ENCODE data around the gene FAM162B.
"Not testable (repeated sequence)": the region's sequence is repeated elsewhere in the genome, so short reads cannot be mapped to it uniquely, and the experiment has no call there.

FAM162B gene

DNA sequence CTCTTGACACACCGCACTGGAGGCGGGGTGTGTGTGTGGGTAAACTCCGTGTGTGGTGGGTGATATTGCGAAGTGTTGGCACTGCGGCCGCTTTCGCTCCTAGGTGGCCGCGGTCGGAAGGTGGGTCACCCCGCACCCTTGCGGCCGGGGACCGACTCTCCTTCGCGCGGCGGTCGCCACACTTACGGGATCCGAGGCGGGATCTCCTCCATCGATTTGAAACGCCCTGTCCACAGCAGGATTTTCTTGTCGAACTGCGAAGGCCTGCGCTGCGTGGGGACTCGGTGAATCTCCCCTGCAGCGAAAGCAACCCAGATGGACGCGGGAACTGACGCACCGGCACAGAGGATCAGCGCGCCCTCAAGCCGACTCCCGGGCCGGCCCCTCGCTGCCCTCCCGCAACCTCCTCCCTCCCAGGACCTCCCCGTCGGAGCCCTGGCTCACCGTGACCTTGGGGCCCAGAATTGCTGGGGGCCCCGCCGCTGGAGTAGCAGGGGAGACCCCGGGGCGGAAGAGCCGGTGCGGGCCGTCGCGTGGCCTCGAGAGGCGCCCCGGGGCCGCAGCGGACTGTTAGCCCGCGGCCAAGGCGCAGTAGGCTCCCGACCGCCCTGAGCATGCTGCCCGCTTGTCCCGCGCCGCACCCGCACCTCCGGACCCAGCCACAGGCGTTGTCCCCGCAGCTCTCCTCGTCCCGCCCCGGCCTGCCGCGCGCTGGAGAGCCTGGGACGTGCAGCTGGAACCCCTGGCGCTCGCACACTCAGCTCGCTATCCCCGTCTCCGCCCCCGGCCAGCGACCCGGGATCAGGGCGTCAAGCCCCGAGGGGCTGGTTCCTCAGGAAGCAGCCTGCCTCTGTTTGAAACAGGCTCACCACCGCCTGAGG lies at the start of gene FAM162B:
FAM162B (minus strand) TSS at position 759 of the 881 bp plus-strand sequence; CDS start at position 616, 143 bp downstream.
- no peak for DNase-seq (ENCODE audit: low read depth)

DNA sequence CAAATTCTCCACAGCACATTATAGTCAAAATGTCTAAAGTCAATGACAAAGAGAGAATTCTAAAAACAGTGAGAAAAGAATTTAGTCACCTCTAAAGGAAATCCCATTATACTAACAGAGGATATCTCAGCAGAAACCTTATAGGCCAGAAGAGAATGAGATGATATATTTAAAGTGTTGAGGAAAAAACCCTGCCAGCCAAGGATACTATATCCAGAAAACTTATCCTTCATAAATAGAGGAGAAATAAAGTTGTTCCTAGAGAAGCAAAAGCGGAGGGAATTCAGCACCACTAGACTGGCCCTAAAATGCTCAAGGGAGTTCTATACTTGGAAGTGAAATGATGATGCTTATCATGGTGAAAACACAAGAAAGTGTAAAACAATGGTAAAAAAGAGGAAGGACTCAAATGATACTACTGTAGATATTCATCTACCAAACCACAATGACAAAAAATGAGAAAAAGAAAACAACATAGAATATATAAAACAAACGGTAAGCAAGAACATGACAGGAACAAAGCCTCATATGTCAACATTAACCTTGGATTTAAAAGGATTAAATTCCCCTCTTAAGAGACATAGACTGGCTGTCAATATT lies 46.6 kb upstream of the FAM162B start:
- DNase-seq (ENCODE audit: low read depth) = no peak

DNA sequence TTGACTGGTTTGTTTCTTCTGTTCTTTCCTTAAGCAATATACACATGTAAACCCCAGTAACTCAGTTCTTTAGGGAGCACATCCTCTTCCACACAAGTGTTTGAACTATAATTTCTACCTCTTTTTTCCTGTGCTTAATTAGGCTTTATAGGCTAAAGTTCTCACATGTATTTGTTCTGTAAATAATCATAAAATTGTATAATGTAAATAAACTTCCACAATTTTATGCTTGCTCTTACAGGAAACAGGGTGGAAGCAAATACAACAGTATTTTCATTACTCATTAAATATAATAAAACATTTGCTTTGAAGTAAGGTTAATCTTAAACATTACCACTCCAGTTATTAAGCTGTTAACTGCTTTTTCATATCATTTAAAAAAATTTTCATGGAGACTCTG lies 36.5 kb upstream of the FAM162B start:
- DNase-seq (ENCODE audit: low read depth) = no peak

DNA sequence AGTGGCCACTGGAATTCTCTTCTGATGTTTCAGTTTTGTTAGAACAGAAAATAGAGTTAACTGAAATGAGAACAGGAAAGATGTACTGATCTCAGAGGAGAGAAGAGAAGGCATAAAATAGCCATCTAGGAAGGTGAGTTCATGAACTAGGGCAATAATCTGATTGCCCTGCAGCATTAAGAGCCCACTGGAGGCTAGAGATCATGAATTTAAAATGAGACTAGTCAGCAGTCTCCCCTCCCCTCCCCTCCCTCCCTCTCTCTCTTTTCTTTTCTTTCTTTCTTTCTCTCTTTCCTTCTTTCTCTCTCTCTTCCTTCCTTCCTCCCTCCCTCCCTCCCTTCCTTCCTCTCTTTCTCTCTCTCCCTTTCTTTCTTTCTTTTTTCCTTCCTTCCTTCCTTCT lies 34.4 kb upstream of the FAM162B start:
- no peak for DNase-seq (ENCODE audit: low read depth)

DNA sequence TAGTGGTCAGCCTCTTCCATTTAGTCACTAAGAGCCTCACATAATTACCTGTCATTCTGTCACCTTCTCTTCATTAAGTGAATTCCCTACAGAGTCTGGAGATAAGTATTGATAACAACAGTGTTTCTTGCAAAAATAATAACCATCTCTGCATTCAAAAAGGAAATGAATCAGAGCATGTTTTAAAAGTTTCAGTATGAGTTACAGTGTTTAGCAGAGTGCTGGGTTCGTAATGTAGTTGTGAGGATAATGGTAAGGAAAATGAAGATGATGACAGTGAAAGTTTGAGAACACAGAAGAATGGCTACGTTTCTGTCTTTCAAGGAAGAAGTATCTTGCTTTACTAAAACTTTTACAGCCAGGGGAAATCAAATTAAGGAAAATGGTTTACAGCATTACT lies 32.1 kb upstream of the FAM162B start:
- no peak for DNase-seq (ENCODE audit: low read depth)

DNA sequence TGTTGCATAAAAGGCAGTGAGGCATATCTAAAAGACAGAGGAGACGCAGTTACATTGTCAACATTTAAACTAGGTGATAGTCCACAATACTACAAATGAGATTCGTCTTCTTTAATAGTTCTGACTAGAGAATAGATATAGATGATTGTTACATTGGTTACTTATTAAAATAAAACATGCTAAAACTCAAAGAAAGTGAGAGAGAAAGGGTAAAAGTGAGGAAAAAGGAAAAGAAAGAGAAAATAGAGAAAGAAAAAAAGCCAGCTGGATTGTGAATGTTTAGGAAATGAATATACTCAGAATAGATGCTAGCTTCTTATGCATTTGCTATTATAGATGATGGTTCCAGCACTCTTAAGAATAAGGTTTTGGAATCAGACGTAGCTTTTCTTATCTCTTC lies 27.7 kb upstream of the FAM162B start:
- no peak for DNase-seq (ENCODE audit: low read depth)

- no peak for DNase-seq (ENCODE audit: low read depth)
Measured at GRCh38 chr6:116783852-116784251, 18.3 kb upstream of the FAM162B start.

DNA sequence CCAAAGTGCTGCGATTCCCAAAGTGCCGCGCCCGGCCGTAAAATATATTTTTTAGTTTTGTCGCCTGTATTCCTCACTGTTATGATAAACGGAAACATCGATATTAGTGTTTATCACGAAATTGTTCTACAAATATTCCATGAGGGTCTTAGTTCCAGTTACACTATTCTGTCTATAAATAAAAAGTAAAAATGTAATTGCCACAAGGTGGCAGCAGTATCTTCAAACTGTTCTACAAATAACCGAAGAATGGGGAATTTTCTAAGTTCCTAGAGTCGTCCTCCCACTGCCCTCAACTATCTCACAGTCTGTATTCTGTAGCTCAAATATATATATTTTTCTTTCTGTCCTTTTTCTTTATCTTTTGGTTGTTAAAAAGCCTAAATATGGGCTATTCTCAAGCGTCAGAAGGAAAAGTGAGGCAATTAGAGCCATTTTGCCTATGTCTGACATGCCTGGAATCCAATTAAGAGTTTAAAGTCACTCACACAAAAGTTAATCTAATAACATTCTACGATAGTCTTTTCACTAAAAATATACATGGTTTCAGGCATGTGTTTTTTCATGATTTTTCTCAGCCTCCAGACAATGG lies 14.2 kb upstream of the FAM162B start:
- DNase-seq (ENCODE audit: low read depth) = peak; percentile 12

- DNase-seq (ENCODE audit: low read depth) = no peak
Measured at GRCh38 chr6:116773886-116774285, 8.4 kb upstream of the FAM162B start.

- no peak for DNase-seq (ENCODE audit: low read depth)
Measured at GRCh38 chr6:116772450-116772849, 6.9 kb upstream of the FAM162B start.

DNA sequence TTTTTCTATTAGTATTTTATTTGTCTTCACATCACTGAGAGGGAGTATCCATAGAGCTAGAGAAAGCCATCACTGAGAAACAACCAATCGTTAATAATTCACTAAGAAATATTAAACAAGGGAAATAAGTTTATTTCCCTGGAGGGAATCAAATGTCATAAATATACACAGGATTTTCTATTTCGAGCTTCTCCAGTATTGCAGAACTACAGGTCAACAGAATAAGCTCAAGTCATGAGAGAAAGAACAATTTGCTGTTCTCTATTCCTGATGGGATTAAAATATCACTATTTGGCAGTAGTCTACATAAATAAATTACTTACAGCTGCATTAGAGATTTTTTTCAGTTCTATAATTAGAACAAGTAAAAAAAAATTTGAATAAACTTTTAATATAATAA lies 2.2 kb upstream of the FAM162B start:
- DNase-seq (ENCODE audit: low read depth) = no peak

DNA sequence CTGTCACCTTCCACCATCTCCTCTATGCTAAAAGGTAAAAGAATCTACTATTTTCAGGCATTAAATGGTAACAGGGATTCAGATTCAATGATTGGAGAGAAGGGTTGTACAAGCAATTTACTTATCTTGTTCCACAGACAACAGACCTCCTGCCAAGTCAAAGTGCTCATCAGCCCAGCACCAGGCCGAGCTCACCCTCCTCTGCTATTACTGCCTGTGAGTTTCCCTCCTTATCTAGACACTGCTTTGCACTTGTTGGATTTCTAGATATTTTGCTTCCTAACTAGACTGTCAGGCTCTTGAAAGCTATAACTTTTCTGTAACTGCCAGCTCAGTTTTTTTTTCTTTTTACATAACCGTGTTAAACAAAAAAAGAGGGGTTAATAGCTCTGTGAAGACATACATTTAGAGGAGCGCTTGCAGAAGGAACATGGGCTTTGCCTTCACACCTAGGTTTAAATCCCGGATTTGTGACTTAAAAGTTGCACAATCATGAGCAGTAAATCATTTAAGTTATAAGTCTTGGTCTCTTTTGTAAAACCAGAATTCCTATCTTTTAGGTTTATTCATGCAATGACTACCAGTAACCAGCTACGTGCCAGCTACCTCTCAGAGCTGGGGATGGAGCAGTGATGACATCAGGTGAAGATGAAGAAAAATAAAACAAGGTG lies 1.1 kb upstream of the FAM162B start:
- DNase-seq (ENCODE audit: low read depth) = no peak

DNA sequence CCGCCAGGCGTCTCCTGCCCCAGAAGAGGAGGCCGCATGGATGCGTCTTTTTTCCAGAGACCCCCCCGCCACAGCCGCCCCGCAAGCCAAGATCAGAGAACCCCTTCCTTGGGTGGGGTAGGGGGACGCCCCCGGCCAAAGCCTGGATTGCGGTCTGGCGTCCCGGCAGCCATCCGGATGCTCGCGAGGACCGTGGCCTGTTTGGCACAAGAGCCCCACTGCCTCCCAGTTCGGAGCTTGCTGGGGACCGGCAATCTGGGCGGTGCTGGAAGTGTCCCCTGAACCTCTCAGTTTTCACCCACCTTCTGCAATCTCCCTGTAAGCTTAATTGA lies 924 bp downstream of the FAM162B start:
- DNase-seq (ENCODE audit: low read depth) = no peak

- DNase-seq (ENCODE audit: low read depth) = no peak
Measured at GRCh38 chr6:116763906-116764628, 1.5 kb downstream of the FAM162B start.

DNA sequence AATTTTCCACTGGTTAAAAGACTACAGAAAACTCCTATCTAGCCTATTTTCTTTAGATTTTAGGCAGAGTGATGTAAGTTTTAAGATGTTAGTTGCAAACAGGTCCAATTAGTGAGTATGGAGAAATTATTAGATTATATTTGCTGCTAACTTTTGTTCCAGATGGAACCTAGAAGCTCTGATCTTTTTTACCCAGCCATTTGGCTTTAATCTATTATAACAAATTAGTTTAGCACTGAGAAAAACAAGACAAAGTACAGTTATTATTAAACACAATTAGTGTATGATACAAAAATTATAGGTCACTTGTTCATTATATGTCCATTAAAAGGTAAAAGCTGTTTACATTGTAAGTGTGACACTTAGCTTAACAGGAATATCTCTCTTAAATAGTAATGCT lies 2.5 kb downstream of the FAM162B start:
- no peak for DNase-seq (ENCODE audit: low read depth)

DNA sequence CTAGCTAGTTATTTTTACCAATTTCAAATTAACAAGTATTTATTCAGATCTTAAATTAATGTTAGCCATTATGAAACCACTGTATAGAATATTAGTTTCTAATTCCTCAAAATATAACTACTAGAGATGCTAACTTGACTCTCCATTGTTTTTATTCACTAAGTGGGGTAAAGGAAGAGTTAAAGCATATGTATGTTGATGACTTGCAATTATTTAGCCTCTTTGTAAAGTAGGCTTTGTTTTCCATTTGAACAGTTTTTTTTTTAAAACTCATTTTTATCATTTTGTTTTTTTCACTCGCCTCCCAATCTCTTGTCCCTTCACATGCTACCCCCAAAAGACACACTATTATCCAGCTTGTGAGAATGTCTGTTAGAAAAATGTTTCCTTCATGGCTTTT lies 3.3 kb downstream of the FAM162B start:
- no peak for DNase-seq (ENCODE audit: low read depth)

GRCh38 chr6:116761779-116762178 lies 3.7 kb downstream of the FAM162B start:
- no peak for DNase-seq (ENCODE audit: low read depth)

DNA sequence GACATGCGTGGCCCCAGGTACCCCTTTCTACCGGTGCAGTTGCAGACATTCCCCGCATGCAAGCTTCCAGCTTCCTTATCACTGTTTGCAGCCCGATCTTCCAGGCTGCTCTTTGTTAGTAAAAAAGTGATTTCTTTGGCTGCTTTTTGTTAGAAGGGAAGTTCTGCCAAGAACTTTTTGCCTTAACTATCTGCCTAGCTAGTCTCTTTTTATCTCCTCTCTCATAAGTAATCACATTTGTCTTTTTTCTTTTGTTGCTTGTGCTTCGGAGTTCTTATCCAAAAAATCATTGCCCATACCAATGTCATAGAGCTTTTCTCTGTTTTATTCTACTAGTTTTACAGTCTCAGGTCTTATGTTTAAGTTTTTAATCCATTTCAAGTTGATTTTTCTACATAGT lies 20.3 kb downstream of the FAM162B start:
- no peak for DNase-seq (ENCODE audit: low read depth)

- DNase-seq (ENCODE audit: low read depth) = no peak
Measured at GRCh38 chr6:116741571-116741970, 23.9 kb downstream of the FAM162B start.

DNA sequence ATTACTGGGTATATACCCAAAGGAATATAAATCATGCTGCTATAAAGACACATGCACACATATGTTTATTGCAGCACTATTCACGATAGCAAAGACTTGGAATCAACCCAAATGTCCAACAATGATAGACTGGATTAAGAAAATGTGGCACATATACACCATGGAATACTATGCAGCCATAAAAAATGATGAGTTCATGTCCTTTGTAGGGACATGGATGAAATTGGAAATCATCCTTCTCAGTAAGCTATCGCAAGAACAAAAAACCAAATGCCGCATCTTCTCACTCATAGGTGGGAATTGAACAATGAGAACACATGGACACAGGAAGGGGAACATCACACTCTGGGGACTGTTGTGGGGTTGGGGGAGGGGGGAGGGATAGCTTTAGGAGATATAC lies 25.0 kb downstream of the FAM162B start:
- not testable (repeated sequence) for DNase-seq (ENCODE audit: low read depth)

DNA sequence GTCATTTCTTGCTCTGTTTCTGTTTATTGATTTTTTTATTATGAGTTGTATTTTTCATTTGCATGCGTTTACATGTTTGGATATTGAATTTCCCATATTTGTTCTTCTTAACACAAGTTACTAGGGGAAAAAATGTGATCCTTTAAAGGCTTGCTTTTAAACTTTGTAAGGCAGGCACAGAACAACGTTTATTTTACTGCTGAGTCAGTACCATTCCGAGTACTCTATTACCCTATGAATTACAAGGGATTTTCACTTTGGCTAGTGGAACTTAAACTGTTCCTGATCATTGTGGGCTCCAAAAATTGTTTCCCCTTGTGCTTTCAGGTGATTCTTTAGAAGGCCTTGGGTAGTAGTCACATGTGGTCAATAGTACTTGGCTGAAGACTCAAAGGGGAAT lies 28.5 kb downstream of the FAM162B start:
- no peak for DNase-seq (ENCODE audit: low read depth)

DNA sequence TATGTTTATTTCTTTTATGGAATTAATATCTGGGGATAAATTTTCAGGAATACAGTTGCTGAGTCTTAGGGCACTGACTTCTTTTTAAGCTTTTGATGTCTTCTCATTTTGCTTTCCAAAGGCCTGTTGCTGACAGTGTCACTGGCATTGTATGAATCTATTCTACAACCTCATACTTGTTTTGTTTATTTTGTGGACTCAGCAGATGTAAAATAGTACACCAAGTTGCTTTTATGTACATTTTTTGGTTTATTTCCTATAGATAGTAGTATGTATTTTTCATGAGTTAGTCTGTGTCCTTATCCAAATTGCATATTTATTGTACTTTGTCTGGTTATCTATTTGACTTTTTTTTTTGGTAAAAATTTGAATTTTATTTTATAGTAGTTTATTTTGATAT lies 35.0 kb downstream of the FAM162B start:
- no peak for DNase-seq (ENCODE audit: low read depth)

Measured in stromal cell of bone marrow (primary cell).